Measurements from ENCODE around the gene HTD2. TPM values are rescaled to one million over a fixed set of nuclear protein-coding genes. Genes with fewer than 3 reads are reported as not detected.
"Not testable (repeated sequence)": the region's sequence is repeated elsewhere in the genome, so short reads cannot be mapped to it uniquely, and the experiment has no call there.

The HTD2 gene
- total RNA-seq, 1 donor from 2014 or later, result 10.3 TPM

DNA sequence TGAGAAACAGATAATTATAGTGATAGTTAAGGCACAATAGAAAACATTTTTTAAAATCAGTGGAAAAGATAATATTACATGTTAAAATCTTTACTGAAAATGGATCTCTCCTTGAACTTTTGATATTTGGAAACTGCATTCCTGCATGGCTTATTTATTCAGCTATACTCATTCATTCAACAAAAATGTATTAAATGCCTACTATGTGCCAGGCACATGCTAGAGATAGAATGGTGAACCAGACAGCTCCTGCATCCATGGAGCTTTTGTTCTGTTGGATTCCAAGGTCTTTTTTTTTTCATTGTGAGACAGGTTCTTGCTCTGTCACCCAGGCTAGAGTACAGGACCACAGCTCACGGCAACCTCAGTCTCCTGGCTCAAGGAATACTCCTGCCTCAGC is 30.9 kb downstream of the HTD2 start:
- no peak for DNase-seq (ENCODE audit: low read depth)
- TF ChIP-seq, protein P1, sequence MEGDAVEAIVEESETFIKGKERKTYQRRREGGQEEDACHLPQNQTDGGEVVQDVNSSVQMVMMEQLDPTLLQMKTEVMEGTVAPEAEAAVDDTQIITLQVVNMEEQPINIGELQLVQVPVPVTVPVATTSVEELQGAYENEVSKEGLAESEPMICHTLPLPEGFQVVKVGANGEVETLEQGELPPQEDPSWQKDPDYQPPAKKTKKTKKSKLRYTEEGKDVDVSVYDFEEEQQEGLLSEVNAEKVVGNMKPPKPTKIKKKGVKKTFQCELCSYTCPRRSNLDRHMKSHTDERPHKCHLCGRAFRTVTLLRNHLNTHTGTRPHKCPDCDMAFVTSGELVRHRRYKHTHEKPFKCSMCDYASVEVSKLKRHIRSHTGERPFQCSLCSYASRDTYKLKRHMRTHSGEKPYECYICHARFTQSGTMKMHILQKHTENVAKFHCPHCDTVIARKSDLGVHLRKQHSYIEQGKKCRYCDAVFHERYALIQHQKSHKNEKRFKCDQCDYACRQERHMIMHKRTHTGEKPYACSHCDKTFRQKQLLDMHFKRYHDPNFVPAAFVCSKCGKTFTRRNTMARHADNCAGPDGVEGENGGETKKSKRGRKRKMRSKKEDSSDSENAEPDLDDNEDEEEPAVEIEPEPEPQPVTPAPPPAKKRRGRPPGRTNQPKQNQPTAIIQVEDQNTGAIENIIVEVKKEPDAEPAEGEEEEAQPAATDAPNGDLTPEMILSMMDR (IDR thresholded peaks at IDR 0.05; ENCODE audit: insufficient read depth, low read length, severe bottlenecking), result no peak
- Histone ChIP-seq H3K27me3 (ENCODE audit: control insufficient read depth, insufficient read depth, low read length) (no peaks in the 10 kb centered on the region), H3K36me3 (ENCODE audit: control insufficient read depth, insufficient read depth, low read length) (no peaks in the 10 kb centered on the region), H3K4me3 (ENCODE audit: low read depth, low read length) (no peak overlapping the region)
- FAIRE-seq, result no peak

DNA sequence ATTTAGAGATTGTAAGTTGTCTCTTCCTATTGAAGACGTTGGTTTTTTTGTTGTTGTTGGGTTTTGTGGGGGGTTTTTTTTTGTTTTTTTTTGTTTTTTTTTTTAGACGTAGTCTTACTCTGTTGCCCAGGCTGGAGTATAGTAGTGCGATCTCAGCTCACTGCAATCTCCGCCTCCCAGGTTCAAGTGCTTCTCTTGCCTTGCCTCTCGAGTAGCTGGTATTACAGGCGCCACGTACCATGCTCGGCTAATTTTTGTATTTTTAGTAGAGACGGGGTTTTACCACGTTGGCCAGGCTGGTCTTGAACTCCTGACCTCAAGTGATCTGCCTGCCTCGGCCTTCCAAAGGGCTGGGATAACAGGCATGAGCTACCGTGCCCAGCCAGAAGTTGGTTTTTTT is 32.8 kb downstream of the HTD2 start:
- FAIRE-seq; H3K27me3 ChIP-seq (ENCODE audit: control insufficient read depth, insufficient read depth, low read length); H3K36me3 ChIP-seq (ENCODE audit: control insufficient read depth, insufficient read depth, low read length); DNase-seq (ENCODE audit: low read depth); H3K4me3 ChIP-seq (ENCODE audit: low read depth, low read length): not testable (repeated sequence)

DNA sequence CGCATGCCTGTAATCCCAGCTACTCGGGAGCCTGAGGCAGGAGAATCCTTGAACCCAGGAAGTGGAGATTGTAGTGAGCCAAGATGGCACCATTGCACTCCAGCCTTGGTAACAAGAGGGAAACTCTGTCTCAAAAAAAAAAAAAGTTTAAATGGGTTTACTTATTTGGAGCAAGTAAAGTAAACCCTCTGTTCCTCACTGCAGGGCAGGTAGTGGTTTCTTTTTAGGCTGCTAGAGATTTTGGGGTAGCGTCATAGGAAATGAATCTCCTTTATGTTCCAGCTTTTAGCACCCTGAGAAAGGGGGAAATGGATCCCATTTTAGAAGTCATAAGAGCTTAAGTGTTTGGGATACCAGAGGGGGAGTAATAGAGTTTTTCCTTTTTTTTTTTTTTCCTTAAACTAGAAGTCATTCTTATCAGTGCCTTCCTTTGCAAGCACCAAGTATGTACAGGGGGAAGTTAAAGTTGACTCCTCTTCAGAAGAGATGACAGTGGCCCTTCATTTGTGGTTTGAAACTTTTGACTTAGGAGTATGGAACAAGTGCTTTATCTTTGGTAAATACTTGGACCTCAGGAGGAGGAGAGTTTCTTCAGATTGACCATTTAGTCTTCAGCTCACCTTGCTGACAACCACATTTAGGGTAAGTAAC is 34.4 kb downstream of the HTD2 start:
- TF ChIP-seq, protein P1 (IDR thresholded peaks at IDR 0.05; ENCODE audit: insufficient read depth, low read length, severe bottlenecking), result no peak
- DNase-seq (ENCODE audit: low read depth) (no peak), FAIRE-seq (no peak)
- H3K4me3 ChIP-seq (ENCODE audit: low read depth, low read length), result no peak overlapping the region
- H3K27me3 ChIP-seq (ENCODE audit: control insufficient read depth, insufficient read depth, low read length), result no peaks in the 10 kb centered on the region
- H3K36me3 ChIP-seq (ENCODE audit: control insufficient read depth, insufficient read depth, low read length), result peaks cover 2% of the 10 kb centered on the region

DNA sequence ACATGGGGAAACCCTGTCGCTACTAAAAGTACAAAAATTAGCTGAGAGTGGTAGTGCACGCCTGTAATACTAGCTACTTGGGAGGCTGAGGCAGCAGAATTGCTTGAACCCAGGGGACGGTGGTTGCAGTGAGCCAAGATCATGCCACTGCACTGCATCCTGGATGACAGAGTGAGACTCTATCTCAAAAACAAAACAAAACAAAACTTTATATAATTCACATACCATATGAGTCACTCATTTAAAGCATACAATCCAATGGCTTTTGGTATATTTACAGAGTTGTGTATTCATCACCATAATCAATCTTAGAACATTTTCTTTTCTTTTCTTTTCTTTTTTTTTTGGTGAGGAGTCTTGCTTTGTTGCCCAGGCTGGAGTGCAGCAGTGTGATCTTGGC is 35.1 kb downstream of the HTD2 start:
- Histone ChIP-seq H3K27me3 (ENCODE audit: control insufficient read depth, insufficient read depth, low read length) (no peaks in the 10 kb centered on the region), H3K4me3 (ENCODE audit: low read depth, low read length) (no peak overlapping the region), H3K36me3 (ENCODE audit: control insufficient read depth, insufficient read depth, low read length) (peaks cover 2% of the 10 kb centered on the region)
- no peak for FAIRE-seq
- TF ChIP-seq, protein P1 (IDR thresholded peaks at IDR 0.05; ENCODE audit: insufficient read depth, low read length, severe bottlenecking), result no peak
- DNase-seq (ENCODE audit: low read depth), result no peak

DNA sequence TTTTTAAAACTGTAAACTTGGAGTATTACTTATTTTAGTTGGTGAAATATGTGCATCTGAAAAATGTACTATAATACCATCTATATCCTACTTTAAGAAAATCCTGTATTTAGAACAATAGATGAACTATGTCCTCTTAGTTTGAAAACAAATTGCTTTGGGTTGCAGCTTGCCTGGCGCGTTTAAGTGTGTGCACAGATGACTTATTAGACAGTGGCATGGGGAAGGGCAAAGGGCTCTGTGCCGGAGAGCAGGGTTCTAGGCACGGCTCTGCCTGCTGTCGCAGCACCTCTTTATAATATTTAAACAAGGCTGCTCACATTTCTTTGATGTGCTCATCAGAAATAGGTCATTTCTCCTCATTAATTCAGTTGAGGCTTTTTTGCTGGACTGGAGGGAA is 36.4 kb downstream of the HTD2 start:
- peaks cover 2% of the 10 kb centered on the region for H3K36me3 ChIP-seq (ENCODE audit: control insufficient read depth, insufficient read depth, low read length)
- H3K4me3 ChIP-seq (ENCODE audit: low read depth, low read length), result no peak overlapping the region
- FAIRE-seq, result no peak
- TF ChIP-seq, protein P1 (IDR thresholded peaks at IDR 0.05; ENCODE audit: insufficient read depth, low read length, severe bottlenecking), result no peak
- no peaks in the 10 kb centered on the region for H3K27me3 ChIP-seq (ENCODE audit: control insufficient read depth, insufficient read depth, low read length)
- no peak for DNase-seq (ENCODE audit: low read depth)

DNA sequence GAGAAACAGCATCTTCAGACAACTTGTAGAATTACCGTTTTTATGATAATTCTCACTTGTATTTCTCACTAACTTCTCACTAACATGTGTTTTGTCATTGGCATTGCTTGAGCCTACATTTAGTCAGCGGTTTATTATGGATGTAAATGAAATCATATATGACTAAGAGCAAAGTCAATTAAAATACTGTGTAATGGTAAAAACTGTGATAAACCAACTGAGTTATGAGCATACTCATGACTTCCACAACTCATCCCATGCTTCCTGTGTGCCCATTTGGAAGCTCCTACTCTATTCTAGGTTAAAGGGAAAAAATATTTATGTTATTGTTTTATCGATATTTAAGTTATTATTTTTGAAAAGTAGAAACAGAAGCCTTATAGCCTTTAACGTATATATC is 39.1 kb downstream of the HTD2 start:
- FAIRE-seq, result no peak
- DNase-seq (ENCODE audit: low read depth), result no peak
- H3K27me3 ChIP-seq (ENCODE audit: control insufficient read depth, insufficient read depth, low read length), result no peaks in the 10 kb centered on the region
- TF ChIP-seq, protein P1 (IDR thresholded peaks at IDR 0.05; ENCODE audit: insufficient read depth, low read length, severe bottlenecking), result no peak
- H3K4me3 ChIP-seq (ENCODE audit: low read depth, low read length), result no peak overlapping the region
- H3K36me3 ChIP-seq (ENCODE audit: control insufficient read depth, insufficient read depth, low read length), result peaks cover 5% of the 10 kb centered on the region
